Stimulated activated CD4-positive, alpha-beta T cell treated with anti-CD3 and anti-CD28 coated beads, Interleukin-2, amount 100 ng/mL, for 24 hours (primary cell): ENCODE data around the gene OMA1.
"Not testable (repeated sequence)": the region's sequence is repeated elsewhere in the genome, so short reads cannot be mapped to it uniquely, and the experiment has no call there.

Experiments used
- DNase-seq, 2 donors: peaks; one replicate each; pipeline ENCODE4 v3.0.0-alpha.2; 2020

Gene OMA1

GRCh38 chr1:58546520-58547308 lies at the start of gene OMA1:
TSS of gene OMA1 (minus strand) at chr1:58546726. CDS start at chr1:58539294, 7,432 bp downstream.
- peak; percentile 97 to 98 for DNase-seq

GRCh38 chr1:58594546-58594945 lies 48.0 kb upstream of the OMA1 start:
- DNase-seq = no peak

GRCh38 chr1:58592522-58593134 lies 46.1 kb upstream of the OMA1 start:
- no peak for DNase-seq

- no peak for DNase-seq
These were observed 45.3 kb upstream of the OMA1 start for GRCh38 chr1:58591806-58592205.

GRCh38 chr1:58590019-58590418 lies 43.5 kb upstream of the OMA1 start:
- DNase-seq = no peak

GRCh38 chr1:58588396-58588795 lies 41.9 kb upstream of the OMA1 start:
- DNase-seq = no peak

- no peak for DNase-seq
These were observed 41.1 kb upstream of the OMA1 start for GRCh38 chr1:58587667-58588066.

- DNase-seq = no peak
These were observed 39.7 kb upstream of the OMA1 start for GRCh38 chr1:58586271-58586670.

- DNase-seq = no peak
These were observed 39.1 kb upstream of the OMA1 start for GRCh38 chr1:58585581-58586151.

GRCh38 chr1:58585166-58585565 lies 38.6 kb upstream of the OMA1 start:
- DNase-seq = no peak

GRCh38 chr1:58584082-58584895 lies 37.8 kb upstream of the OMA1 start:
- DNase-seq = peak in 1 of 2 donors; percentile 11

- no peak for DNase-seq
These were observed 37.0 kb upstream of the OMA1 start for GRCh38 chr1:58583496-58583895.

GRCh38 chr1:58582143-58582542 lies 35.6 kb upstream of the OMA1 start:
- DNase-seq = not testable (repeated sequence)

GRCh38 chr1:58581641-58582040 lies 35.1 kb upstream of the OMA1 start:
- DNase-seq = no peak

- DNase-seq = no peak
These were observed 33.7 kb upstream of the OMA1 start for GRCh38 chr1:58580186-58580585.

GRCh38 chr1:58577654-58578030 lies 31.1 kb upstream of the OMA1 start:
- DNase-seq = no peak

GRCh38 chr1:58576727-58577653 lies 30.5 kb upstream of the OMA1 start, which contains the start of gene TACSTD2:
TSS of gene TACSTD2 (minus strand) at chr1:58577252. CDS start at chr1:58577156, 96 bp downstream.
- DNase-seq = peak in 1 of 2 donors; percentile 18

- peak in 1 of 2 donors; percentile 24 for DNase-seq
These were observed 29.8 kb upstream of the OMA1 start for GRCh38 chr1:58576325-58576726.

GRCh38 chr1:58575551-58576324 lies 29.2 kb upstream of the OMA1 start:
- no peak for DNase-seq

GRCh38 chr1:58574816-58575215 lies 28.3 kb upstream of the OMA1 start:
- no peak for DNase-seq
